Measurements from ENCODE around the gene OPCML.

Gene OPCML

GRCh38 chr11:132961453-132961852 lies 570.8 kb downstream of the OPCML start:
- DNase-seq: no peak

DNA sequence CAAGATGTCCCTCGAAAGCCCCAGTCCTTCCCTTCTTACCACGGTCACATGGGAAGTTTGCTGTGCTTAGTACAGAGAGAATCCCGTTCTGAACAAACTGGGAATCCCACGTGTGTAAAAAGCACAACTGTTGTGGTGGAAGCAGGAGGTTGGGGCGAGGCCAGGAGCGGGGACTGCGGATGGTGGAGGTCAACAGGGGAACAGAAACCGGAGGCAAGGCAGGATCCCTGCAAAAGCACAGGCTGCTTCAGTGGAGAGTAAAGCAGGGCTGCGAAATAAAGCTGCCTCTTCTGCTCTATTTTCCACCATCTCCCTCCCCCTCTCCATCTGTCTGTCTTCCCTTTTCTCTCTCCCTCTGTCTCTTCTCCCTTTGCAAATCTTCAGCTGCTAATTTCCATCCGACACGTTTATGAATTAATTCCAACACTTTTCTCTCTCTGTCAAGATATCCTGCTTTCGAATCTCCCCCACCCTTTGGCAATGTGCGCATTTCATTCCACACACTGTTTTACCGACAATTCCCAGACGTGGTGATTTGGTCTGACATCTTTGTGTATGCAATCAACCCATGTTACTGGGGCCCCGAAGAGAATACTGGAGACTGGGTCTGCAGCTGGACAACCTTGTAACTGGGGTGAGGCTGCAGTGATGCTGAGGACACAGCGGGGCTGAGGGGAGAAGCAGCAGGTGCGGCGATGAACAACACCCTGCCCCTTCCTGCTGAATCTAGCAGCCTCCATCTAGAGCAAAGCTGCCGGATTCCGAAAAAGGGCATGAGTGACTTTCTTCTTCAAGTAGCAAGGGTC lies 571.8 kb downstream of the OPCML start:
- DNase-seq: no peak

- DNase-seq: no peak
These were observed 572.6 kb downstream of the OPCML start for GRCh38 chr11:132959693-132960092.

DNA sequence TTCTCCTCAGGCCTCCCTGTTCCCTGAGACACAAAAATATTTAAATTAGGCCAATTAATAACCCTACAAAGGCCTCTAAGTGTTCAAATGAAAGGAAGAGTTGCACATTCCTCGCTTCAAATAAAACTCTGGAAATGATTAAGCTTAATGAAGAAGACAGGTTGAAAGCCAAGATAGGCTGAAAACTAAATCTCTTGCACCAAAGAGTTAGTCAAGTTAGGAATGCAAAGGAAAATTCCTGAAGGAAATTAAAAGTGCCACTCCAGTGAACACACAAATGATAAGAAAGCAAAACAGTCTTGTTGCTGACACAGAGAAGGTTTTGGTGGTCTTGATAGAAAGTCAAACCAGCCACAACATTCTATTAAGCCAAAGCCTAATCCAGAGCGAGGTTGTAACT lies 574.4 kb downstream of the OPCML start:
- no peak for DNase-seq

GRCh38 chr11:132948252-132948651 lies 584.0 kb downstream of the OPCML start:
- no peak for DNase-seq

GRCh38 chr11:132944569-132944944 lies 587.7 kb downstream of the OPCML start:
- no peak for DNase-seq

GRCh38 chr11:132943706-132944568 lies 588.4 kb downstream of the OPCML start:
- no peak for DNase-seq

- DNase-seq: no peak
These were observed 589.0 kb downstream of the OPCML start for GRCh38 chr11:132943357-132943705.

DNA sequence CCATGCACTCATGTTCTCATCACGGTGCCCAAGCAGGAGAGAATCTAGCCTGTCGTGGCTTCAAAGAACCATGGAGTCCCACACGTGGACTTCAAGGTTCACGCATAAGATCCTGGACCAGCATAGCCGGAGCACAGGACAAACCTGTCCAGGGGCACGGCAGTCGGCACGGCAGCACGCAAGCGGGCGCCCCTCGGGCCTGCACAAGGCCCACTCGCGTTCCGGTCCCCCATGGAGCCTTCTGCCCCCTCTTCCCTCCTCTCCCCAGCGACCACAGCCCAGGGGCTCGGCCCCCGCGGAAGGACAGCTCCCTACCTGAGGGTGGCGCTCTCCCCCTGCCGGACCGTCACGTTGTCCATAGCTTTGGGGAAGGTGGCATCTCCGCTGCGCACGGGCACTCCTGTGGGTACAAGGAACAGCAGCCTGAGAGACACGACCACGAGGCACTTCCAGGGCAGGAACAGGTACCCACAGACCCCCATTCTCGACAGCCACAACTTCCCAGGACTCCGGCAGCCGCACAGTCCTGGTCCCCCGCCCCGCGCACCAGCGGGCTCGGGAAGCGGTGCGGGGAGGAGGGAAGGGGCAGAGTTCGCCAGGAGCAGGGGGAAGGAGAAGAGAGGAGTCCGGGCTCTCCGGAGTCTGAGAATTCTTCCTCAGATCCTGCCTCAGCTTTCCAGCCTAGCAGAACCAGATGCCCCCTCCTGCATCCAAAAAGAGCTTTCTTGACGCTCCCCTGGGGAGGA lies 589.5 kb downstream of the OPCML start:
- DNase-seq: no peak

- DNase-seq: no peak
These were observed 590.5 kb downstream of the OPCML start for GRCh38 chr11:132941761-132942160.

GRCh38 chr11:132941024-132941646 lies 591.2 kb downstream of the OPCML start:
- DNase-seq: peak; percentile 5

- DNase-seq: no peak
These were observed 595.3 kb downstream of the OPCML start for GRCh38 chr11:132937016-132937415.

DNA sequence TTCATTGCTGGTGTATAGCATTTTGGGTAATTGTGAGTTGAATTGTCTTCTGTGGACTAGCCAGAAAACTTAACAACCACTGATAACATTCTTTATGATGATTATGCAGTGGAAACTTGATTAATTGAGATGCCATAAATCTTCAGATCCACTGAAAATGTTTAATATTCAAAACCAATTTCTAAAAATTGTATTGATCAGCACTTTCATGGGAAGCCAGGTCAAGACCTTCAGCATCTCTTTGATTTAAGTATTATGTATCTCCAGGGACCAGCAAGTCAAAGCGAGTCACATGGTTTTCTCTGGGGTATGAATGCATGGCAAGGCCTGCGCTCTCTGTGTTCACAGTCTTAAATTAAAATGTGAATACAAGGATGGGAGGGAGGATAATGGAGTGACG lies 596.9 kb downstream of the OPCML start:
- no peak for DNase-seq

GRCh38 chr11:132933703-132934102 lies 598.6 kb downstream of the OPCML start:
- DNase-seq: no peak

GRCh38 chr11:132925825-132926469 lies 606.4 kb downstream of the OPCML start:
- no peak for DNase-seq

DNA sequence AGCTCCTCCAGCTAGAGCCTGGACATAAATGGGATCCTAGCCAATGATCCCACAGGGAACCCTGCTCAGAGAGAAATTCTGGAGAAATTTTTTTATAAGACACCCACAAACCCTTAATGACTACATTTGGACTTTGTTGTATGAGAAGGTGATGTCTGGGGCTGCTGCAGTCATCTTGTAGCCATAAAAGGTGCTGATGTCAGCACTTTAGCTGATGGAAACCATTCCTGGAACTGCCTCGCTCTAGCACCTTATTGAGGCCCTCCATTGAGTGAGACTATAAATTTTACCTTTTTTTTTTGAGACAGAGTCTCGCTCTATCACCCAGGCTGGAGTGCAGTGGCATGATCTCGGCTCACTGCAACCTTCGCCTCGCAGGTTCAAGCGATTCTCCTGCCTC lies 610.7 kb downstream of the OPCML start:
- no peak for DNase-seq

GRCh38 chr11:132920451-132921096 lies 611.7 kb downstream of the OPCML start:
- DNase-seq: no peak

DNA sequence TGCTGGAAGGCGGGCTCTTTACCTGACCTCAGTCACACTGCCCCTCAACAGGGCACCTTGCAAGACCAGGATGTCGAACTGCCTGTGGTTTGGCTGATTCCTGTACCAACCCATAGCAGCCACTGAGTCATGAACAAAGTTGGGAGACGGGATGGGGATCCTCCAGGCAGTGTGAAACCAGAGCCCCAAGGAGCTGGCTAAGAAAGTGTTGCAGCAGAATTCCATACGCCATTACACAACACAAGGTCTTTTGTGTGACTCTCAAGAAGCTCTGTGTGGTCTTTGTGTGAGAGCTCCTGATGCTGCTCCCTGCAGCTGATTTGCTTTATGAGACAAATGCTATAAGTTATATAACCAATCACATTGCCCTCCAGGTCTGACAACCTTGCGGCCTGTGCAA lies 617.7 kb downstream of the OPCML start:
- DNase-seq: no peak

GRCh38 chr11:132913886-132914285 lies 618.4 kb downstream of the OPCML start:
- no peak for DNase-seq

- DNase-seq: no peak
These were observed 619.0 kb downstream of the OPCML start for GRCh38 chr11:132913295-132913694.

- no peak for DNase-seq
These were observed 621.1 kb downstream of the OPCML start for GRCh38 chr11:132911186-132911585.

All from NCI-H187 treated with DMSO at 0.1 percent for 48 hours (cell line).